NCI-H446 treated with DMSO at 0.1 percent for 48 hours (cell line): ENCODE results near the gene STK32A.

Experiments
- DNase-seq: peaks from one replicate; lab custom pipeline; 2025; lab: John Stamatoyannopoulos, UW

STK32A gene

GRCh38 chr5:147259837-147260236 lies 25.0 kb downstream of the STK32A start:
- no peak for DNase-seq

GRCh38 chr5:147267082-147267832 lies 32.4 kb downstream of the STK32A start:
- no peak for DNase-seq

- DNase-seq, result no peak
Observed at GRCh38 chr5:147276497-147276896, 41.7 kb downstream of the STK32A start.

GRCh38 chr5:147286296-147286695 lies 51.5 kb downstream of the STK32A start:
- DNase-seq, result no peak

GRCh38 chr5:147287110-147287509 lies 52.3 kb downstream of the STK32A start:
- DNase-seq, result no peak

GRCh38 chr5:147290261-147290660 lies 55.4 kb downstream of the STK32A start:
- DNase-seq, result no peak

GRCh38 chr5:147303251-147303650 lies 68.4 kb downstream of the STK32A start:
- DNase-seq, result no peak

GRCh38 chr5:147303976-147304375 lies 69.2 kb downstream of the STK32A start:
- peak; percentile 39 for DNase-seq

- no peak for DNase-seq
Observed at GRCh38 chr5:147305147-147305546, 70.3 kb downstream of the STK32A start.

- no peak for DNase-seq
Observed at GRCh38 chr5:147306351-147306750, 71.5 kb downstream of the STK32A start.

- no peak for DNase-seq
Observed at GRCh38 chr5:147307170-147307569, 72.3 kb downstream of the STK32A start.

GRCh38 chr5:147309621-147310020 lies 74.8 kb downstream of the STK32A start:
- no peak for DNase-seq

- peak; percentile 75 for DNase-seq
Observed at GRCh38 chr5:147310059-147310704, 75.4 kb downstream of the STK32A start.

- DNase-seq, result no peak
Observed at GRCh38 chr5:147317978-147318684, 83.3 kb downstream of the STK32A start.

- DNase-seq, result no peak
Observed at GRCh38 chr5:147321569-147321968, 86.7 kb downstream of the STK32A start.

- no peak for DNase-seq
Observed at GRCh38 chr5:147327421-147327820, 92.6 kb downstream of the STK32A start.

- DNase-seq, result no peak
Observed at GRCh38 chr5:147327905-147328304, 93.1 kb downstream of the STK32A start.

GRCh38 chr5:147332658-147333057 lies 97.8 kb downstream of the STK32A start:
- no peak for DNase-seq

GRCh38 chr5:147336876-147337275 lies 102.0 kb downstream of the STK32A start:
- DNase-seq, result no peak

- DNase-seq, result no peak
Observed at GRCh38 chr5:147339313-147339712, 104.5 kb downstream of the STK32A start.

GRCh38 chr5:147340941-147341340 lies 106.1 kb downstream of the STK32A start:
- DNase-seq, result no peak

- no peak for DNase-seq
Observed at GRCh38 chr5:147341345-147341744, 106.5 kb downstream of the STK32A start.

GRCh38 chr5:147344861-147345260 lies 110.0 kb downstream of the STK32A start:
- no peak for DNase-seq
